Chondrocyte (in vitro differentiated cells): ENCODE results near the gene BBX. TPM values are rescaled to one million over a fixed set of nuclear protein-coding genes. Genes with fewer than 3 reads are reported as not detected.

Source experiments
- DNase-seq: peaks from one replicate; pipeline ENCODE4 v3.0.0; 2021; ENCODE audit warnings: mixed read lengths, low spot score
- H3K27ac Mint-ChIP-seq: one replicate; pipeline ENCODE4 v1.8.0; 2021; ENCODE audit warnings: mild to moderate bottlenecking, moderate library complexity, mixed read lengths; ENCODE audit not compliant: unreplicated experiment
- H3K27me3 Mint-ChIP-seq: 2 replicates; pipeline ENCODE4 v1.8.0; 2021; ENCODE audit warnings: low read depth, mixed read lengths
- H3K36me3 Mint-ChIP-seq: 2 replicates; pipeline ENCODE4 v1.8.0; 2021; ENCODE audit warnings: low read depth, mixed read lengths
- H3K4me1 Mint-ChIP-seq: 2 replicates; pipeline ENCODE4 v1.8.0; 2021; ENCODE audit warnings: low read depth, mild to moderate bottlenecking, mixed read lengths
- H3K4me3 Mint-ChIP-seq: one replicate; pipeline ENCODE4 v1.8.0; 2021; ENCODE audit warnings: mild to moderate bottlenecking, moderate library complexity, mixed read lengths; ENCODE audit not compliant: unreplicated experiment
- H3K9me3 Mint-ChIP-seq: 2 replicates; pipeline ENCODE4 v1.8.0; 2021; ENCODE audit warnings: low read depth, mixed read lengths
- CTCF ChIP-seq: fragments of 200-600 bp; sonication (generic); IDR thresholded peaks from 2 replicates; pipeline ENCODE4 v1.5.0; 2021; ENCODE audit warnings: antibody characterized with exemption, mild to moderate bottlenecking, moderate library complexity
- total RNA-seq: library from RNA; stranded (reverse); gene quantifications from 3 replicates; pipeline ENCODE4 v1.2.1, GENCODE V29; 2021

Gene BBX
- total RNA-seq, 1 donor from 2014 or later, result 69.6 TPM

- Mint-ChIP-seq H3K27ac (no peak overlapping the region), H3K4me3 (no peak overlapping the region)
These were observed 69.3 kb downstream of the BBX start for GRCh38 chr3:107592073-107592472.

GRCh38 chr3:107594870-107595269 is 72.1 kb downstream of the BBX start:
- peaks cover 26% of the 10 kb centered on the region for H3K4me1 Mint-ChIP-seq
- H3K27me3 Mint-ChIP-seq, result no peaks in the 10 kb centered on the region

More at GRCh38 chr3:107592073-107592472, 69.3 kb downstream of the BBX start:
- Mint-ChIP-seq H3K36me3 (no peaks in the 10 kb centered on the region), H3K4me1 (peaks cover 10% of the 10 kb centered on the region), H3K27me3 (no peaks in the 10 kb centered on the region), H3K9me3 (no peaks in the 10 kb centered on the region)
- no peak for TF ChIP-seq CTCF
- no peak for DNase-seq

GRCh38 chr3:107596639-107597038 is 73.9 kb downstream of the BBX start:
- no peak overlapping the region for H3K27ac Mint-ChIP-seq
- H3K4me3 Mint-ChIP-seq, result no peak overlapping the region
- H3K9me3 Mint-ChIP-seq, result no peaks in the 10 kb centered on the region

More at GRCh38 chr3:107594870-107595269, 72.1 kb downstream of the BBX start:
- Mint-ChIP-seq H3K4me3 (no peak overlapping the region), H3K27ac (no peak overlapping the region), H3K36me3 (no peaks in the 10 kb centered on the region), H3K9me3 (no peaks in the 10 kb centered on the region)
- DNase-seq, result no peak
- TF ChIP-seq CTCF, result no peak

GRCh38 chr3:107598926-107599771 is 76.4 kb downstream of the BBX start:
- TF ChIP-seq CTCF, result no peak
- DNase-seq, result peak; percentile 55
- H3K27me3 Mint-ChIP-seq, result no peaks in the 10 kb centered on the region
- H3K36me3 Mint-ChIP-seq, result peaks cover 1% of the 10 kb centered on the region
- H3K4me1 Mint-ChIP-seq, result peaks cover 46% of the 10 kb centered on the region
- H3K4me3 Mint-ChIP-seq, result peak overlapping the region; percentile 74
- peak overlapping the region; percentile 95 for H3K27ac Mint-ChIP-seq
- peaks cover 2% of the 10 kb centered on the region for H3K9me3 Mint-ChIP-seq

More at GRCh38 chr3:107596639-107597038, 73.9 kb downstream of the BBX start:
- no peak for TF ChIP-seq CTCF
- no peaks in the 10 kb centered on the region for H3K36me3 Mint-ChIP-seq
- H3K27me3 Mint-ChIP-seq, result no peaks in the 10 kb centered on the region
- H3K4me1 Mint-ChIP-seq, result peaks cover 42% of the 10 kb centered on the region
- DNase-seq, result no peak

DNA sequence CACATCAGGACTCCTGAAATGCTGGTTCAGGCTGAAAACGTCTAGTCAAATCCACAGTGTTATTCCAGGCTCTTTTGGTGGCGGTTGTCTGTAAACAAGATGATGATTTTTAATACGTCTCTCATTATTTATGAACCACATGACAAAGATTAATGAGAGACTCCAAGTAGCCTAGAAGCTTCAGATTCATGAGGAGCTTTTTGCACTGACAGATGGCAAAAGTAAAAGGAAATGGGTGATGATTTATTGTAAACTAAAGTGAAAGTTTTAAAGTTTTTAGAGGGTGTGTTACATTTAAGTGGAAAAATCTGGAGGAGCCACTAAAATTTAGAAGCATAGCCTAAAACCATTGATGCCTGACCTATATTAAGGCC is 77.0 kb downstream of the BBX start:
- Mint-ChIP-seq H3K27ac (peak overlapping the region; percentile 95), H3K27me3 (no peaks in the 10 kb centered on the region), H3K36me3 (peaks cover 1% of the 10 kb centered on the region), H3K4me1 (peaks cover 49% of the 10 kb centered on the region), H3K9me3 (peaks cover 2% of the 10 kb centered on the region), H3K4me3 (peak overlapping the region; percentile 74)
- DNase-seq, result no peak
- TF ChIP-seq CTCF, result no peak
